IPS-18a (cell line): ENCODE measurements around the gene BOD1.
A peak's percentile ranks its signal among the peaks of the same experiment; 100 is the strongest.

Source experiments
- H3K27ac ChIP-seq: one replicate; pipeline ENCODE4 v1.5.1; 2013; ENCODE audit warnings: low read length
- H3K27me3 ChIP-seq: one replicate; pipeline ENCODE4 v1.6.1; 2013; ENCODE audit warnings: mild to moderate bottlenecking, low read length; ENCODE audit not compliant: control insufficient read depth, insufficient read depth
- H3K36me3 ChIP-seq: one replicate; pipeline ENCODE4 v1.6.1; 2013; ENCODE audit warnings: low read depth, low read length; ENCODE audit not compliant: control insufficient read depth
- H3K4me1 ChIP-seq: one replicate; pipeline ENCODE4 v1.6.1; 2013; ENCODE audit warnings: low read depth, low read length; ENCODE audit not compliant: control insufficient read depth
- H3K4me3 ChIP-seq: one replicate; pipeline ENCODE4 v1.5.1; 2013; ENCODE audit warnings: low read length
- H3K9ac ChIP-seq: one replicate; pipeline ENCODE4 v1.6.1; 2013; ENCODE audit warnings: mild to moderate bottlenecking, low read length, moderate library complexity
- H3K9me3 ChIP-seq: one replicate; pipeline ENCODE4 v1.6.1; 2013; ENCODE audit warnings: low read depth, low read length; ENCODE audit not compliant: control insufficient read depth

The BOD1 gene

GRCh38 chr5:173637340-173637739, 20.9 kb upstream of the BOD1 start:
- no peaks in the 10 kb centered on the region for H3K4me1 ChIP-seq
- H3K27me3 ChIP-seq: no peaks in the 10 kb centered on the region
- no peak overlapping the region for H3K9ac ChIP-seq
- no peaks in the 10 kb centered on the region for H3K36me3 ChIP-seq
- no peaks in the 10 kb centered on the region for H3K9me3 ChIP-seq
- H3K4me3 ChIP-seq: no peak overlapping the region
- no peak overlapping the region for H3K27ac ChIP-seq

DNA sequence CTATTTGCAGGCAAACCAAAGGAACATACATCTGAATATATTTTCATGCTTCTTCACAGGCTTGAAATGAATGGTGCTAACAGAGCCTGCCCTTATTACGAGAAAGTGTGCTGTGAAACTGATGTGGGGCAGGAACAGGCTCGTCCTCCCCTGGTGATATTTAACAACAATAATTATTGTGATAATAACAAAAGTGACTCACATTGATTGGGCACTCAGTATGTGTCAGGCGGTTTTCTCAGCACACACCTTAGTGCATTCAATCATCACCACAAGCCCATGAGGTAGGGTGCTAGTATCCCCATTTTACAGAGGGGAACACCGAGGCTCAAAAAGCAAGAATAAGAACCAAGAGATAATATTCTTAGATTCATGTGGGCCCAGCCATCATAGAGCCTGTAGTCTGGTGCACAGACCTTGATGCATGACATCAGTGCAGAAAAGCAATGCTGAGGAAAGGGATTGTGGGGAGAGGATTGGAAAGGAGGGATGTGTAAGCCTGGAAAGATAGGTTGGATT, 18.1 kb upstream of the BOD1 start:
- H3K4me3 ChIP-seq: no peak overlapping the region
- H3K27me3 ChIP-seq: no peaks in the 10 kb centered on the region
- H3K9me3 ChIP-seq: no peaks in the 10 kb centered on the region
- no peaks in the 10 kb centered on the region for H3K36me3 ChIP-seq
- H3K4me1 ChIP-seq: no peaks in the 10 kb centered on the region
- H3K27ac ChIP-seq: no peak overlapping the region
- no peak overlapping the region for H3K9ac ChIP-seq

DNA sequence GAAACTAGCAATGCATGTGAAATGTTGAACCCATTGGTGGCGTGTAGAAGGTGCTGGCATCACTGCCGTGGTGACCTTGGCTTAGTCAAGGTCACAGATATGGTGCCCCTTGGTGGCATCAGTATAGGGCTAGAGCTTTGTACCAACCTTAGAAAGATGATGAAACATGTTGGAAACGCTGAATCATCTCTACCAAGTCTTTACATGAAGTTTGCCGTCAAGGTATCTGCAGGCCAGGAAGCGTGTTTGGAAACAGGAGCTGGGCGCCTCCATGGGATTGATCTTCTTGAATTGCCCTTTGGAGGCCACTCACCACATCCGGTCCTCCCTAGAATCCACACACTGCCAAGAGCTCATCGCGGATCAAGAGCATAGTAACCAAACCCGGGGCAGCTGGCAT, 16.9 kb upstream of the BOD1 start:
- Histone ChIP-seq H3K4me3 (no peak overlapping the region), H3K27ac (no peak overlapping the region)

DNA sequence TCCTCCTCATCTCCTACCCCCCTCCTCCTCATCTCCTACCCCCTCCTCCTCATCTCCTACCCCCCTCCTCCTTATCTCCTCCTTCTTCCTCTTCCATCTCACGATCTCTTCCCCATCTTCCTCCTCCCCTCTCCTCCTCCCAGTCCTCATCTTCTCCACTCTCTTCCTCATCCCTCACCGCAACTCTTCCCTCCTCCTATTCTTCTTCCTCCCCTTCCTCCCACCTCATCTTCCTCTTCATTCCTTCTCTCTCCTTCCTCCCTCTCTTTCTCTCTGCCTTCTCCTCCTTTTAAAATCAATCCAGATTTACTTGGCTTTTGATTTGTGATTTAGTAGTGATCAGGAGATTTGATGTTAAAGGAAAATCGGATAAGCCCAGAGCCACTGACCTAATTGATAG, 15.0 kb upstream of the BOD1 start:
- Histone ChIP-seq H3K9ac (no peak overlapping the region), H3K4me1 (peaks cover 21% of the 10 kb centered on the region), H3K9me3 (no peaks in the 10 kb centered on the region), H3K27me3 (no peaks in the 10 kb centered on the region), H3K36me3 (no peaks in the 10 kb centered on the region), H3K4me3 (no peak overlapping the region), H3K27ac (no peak overlapping the region)

More for the DNA sequence above, 16.9 kb upstream of the BOD1 start:
- Histone ChIP-seq H3K9me3 (no peaks in the 10 kb centered on the region), H3K36me3 (no peaks in the 10 kb centered on the region), H3K4me1 (peaks cover 8% of the 10 kb centered on the region), H3K9ac (no peak overlapping the region), H3K27me3 (no peaks in the 10 kb centered on the region)

- no peak overlapping the region for H3K27ac ChIP-seq
- H3K27me3 ChIP-seq: no peaks in the 10 kb centered on the region
- H3K36me3 ChIP-seq: no peaks in the 10 kb centered on the region
- H3K4me1 ChIP-seq: peaks cover 21% of the 10 kb centered on the region
- no peak overlapping the region for H3K4me3 ChIP-seq
- no peaks in the 10 kb centered on the region for H3K9me3 ChIP-seq
- no peak overlapping the region for H3K9ac ChIP-seq
These were observed 14.4 kb upstream of the BOD1 start for GRCh38 chr5:173630724-173631365.

DNA sequence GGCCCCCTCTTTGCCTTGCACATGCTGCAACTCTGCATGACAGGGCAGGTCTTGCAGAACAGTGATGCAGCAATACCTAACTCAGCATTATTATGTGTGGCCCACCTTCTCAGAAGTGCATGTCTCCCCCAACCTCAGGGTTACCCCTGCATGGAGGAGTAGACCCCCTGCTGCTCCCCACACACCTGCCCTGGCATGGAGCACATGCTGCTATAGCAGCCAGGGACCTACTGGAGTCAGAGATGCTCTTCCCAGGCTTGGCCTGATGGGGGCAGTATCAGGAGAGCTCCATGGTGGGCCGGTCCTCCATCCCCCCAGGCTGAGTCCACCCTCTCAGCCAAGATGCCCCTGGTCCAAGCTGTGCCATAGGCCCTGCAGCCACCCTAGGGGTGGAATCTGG, 13.2 kb upstream of the BOD1 start:
- H3K27me3 ChIP-seq: no peaks in the 10 kb centered on the region
- H3K4me3 ChIP-seq: no peak overlapping the region
- H3K9me3 ChIP-seq: no peaks in the 10 kb centered on the region
- peaks cover 21% of the 10 kb centered on the region for H3K4me1 ChIP-seq
- no peak overlapping the region for H3K27ac ChIP-seq
- H3K9ac ChIP-seq: no peak overlapping the region
- H3K36me3 ChIP-seq: no peaks in the 10 kb centered on the region

- Histone ChIP-seq H3K27ac (peak overlapping the region; percentile 14), H3K9me3 (no peaks in the 10 kb centered on the region), H3K4me1 (peaks cover 21% of the 10 kb centered on the region), H3K4me3 (no peak overlapping the region), H3K9ac (no peak overlapping the region), H3K36me3 (no peaks in the 10 kb centered on the region), H3K27me3 (no peaks in the 10 kb centered on the region)
These were observed 12.1 kb upstream of the BOD1 start for GRCh38 chr5:173628501-173628900.

GRCh38 chr5:173627860-173628392, 11.5 kb upstream of the BOD1 start:
- Histone ChIP-seq H3K36me3 (no peaks in the 10 kb centered on the region), H3K9ac (peak overlapping the region; percentile 44), H3K4me3 (peak overlapping the region; percentile 21), H3K27me3 (no peaks in the 10 kb centered on the region), H3K9me3 (no peaks in the 10 kb centered on the region), H3K27ac (peak overlapping the region; percentile 26), H3K4me1 (peaks cover 21% of the 10 kb centered on the region)

GRCh38 chr5:173627271-173627670, 10.8 kb upstream of the BOD1 start:
- peak overlapping the region; percentile 44 for H3K9ac ChIP-seq
- H3K9me3 ChIP-seq: no peaks in the 10 kb centered on the region
- H3K4me3 ChIP-seq: no peak overlapping the region
- no peaks in the 10 kb centered on the region for H3K36me3 ChIP-seq
- peaks cover 21% of the 10 kb centered on the region for H3K4me1 ChIP-seq
- no peaks in the 10 kb centered on the region for H3K27me3 ChIP-seq
- H3K27ac ChIP-seq: no peak overlapping the region

DNA sequence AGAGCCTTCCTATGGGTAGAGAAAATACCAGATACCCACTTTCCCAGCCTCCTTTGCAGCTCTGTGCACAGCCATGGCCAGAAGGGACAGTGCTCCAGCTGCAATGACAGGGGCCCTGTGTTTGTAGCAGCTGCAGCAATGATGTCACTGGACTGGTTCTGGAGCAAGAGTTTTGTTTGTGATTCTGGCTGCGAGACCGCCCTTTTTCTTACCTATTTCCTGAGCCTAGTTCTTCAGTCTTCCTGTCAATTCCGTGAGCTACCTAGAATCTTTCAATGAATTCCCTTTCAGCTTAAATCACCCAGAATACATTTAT, 10.0 kb upstream of the BOD1 start:
- Histone ChIP-seq H3K4me3 (no peak overlapping the region), H3K9me3 (no peaks in the 10 kb centered on the region), H3K9ac (no peak overlapping the region), H3K4me1 (peaks cover 21% of the 10 kb centered on the region), H3K27ac (no peak overlapping the region), H3K27me3 (no peaks in the 10 kb centered on the region), H3K36me3 (no peaks in the 10 kb centered on the region)

GRCh38 chr5:173625673-173626504, 9.4 kb upstream of the BOD1 start:
- no peaks in the 10 kb centered on the region for H3K27me3 ChIP-seq
- H3K27ac ChIP-seq: no peak overlapping the region
- no peak overlapping the region for H3K4me3 ChIP-seq
- H3K4me1 ChIP-seq: peaks cover 21% of the 10 kb centered on the region
- H3K9ac ChIP-seq: no peak overlapping the region
- H3K36me3 ChIP-seq: no peaks in the 10 kb centered on the region
- no peaks in the 10 kb centered on the region for H3K9me3 ChIP-seq
